Left ventricle myocardium inferior (tissue), 1 donor: Measurements from ENCODE around the gene MT1M. TPM values are rescaled to one million over a fixed set of nuclear protein-coding genes. Genes with fewer than 3 reads are reported as not detected.

Experiments used
- DNase-seq: peaks from one replicate; pipeline ENCODE4 v3.0.0-alpha.2; 2020
- H3K27ac ChIP-seq: fragments of 200-600 bp; replicated peaks from 2 replicates; pipeline ENCODE4 v1.8.0; 2021
- H3K27me3 ChIP-seq: fragments of 200-600 bp; 2 replicates; pipeline ENCODE4 v1.8.0; 2021; ENCODE audit warnings: low read depth
- H3K36me3 ChIP-seq: fragments of 200-600 bp; 2 replicates; pipeline ENCODE4 v1.8.0; 2021
- H3K4me1 ChIP-seq: fragments of 200-600 bp; 2 replicates; pipeline ENCODE4 v1.8.0; 2021
- H3K4me3 ChIP-seq: fragments of 200-600 bp; 2 replicates; pipeline ENCODE4 v1.8.0; 2021; ENCODE audit warnings: mild to moderate bottlenecking, moderate library complexity
- H3K9me3 ChIP-seq: fragments of 200-600 bp; replicated peaks from 2 replicates; pipeline ENCODE4 v1.8.0; 2021
- CTCF ChIP-seq: fragments of 200-600 bp; IDR thresholded peaks from 2 replicates; pipeline ENCODE4 v1.8.0; 2021; ENCODE audit warnings: antibody characterized with exemption, mild to moderate bottlenecking, borderline replicate concordance
- intact Hi-C: fragments of 100-400 bp; cut with micrococcal nuclease; formaldehyde crosslinking; loops from one replicate; pipeline ENCODE4 v1.11.0; 2022
- total RNA-seq: library from RNA; stranded (reverse); fragmentation: NEBNext Ultra II Directional; extraction: Animal tissue kit (Norgen Biotek cat#: 25700); gene quantifications from one replicate; pipeline ENCODE4 v1.2.1, GENCODE V29; 2021
- donor health status: DM: no; HTN: yes; CAD: no; lungs with severe emphysema.

The MT1M gene
- total RNA-seq, 1 donor from 2014 or later, result 3.1 TPM

GRCh38 chr16:56636616-56637413, 4.4 kb downstream of the MT1M start:
- H3K27me3 ChIP-seq, result peaks cover 77% of the 10 kb centered on the region
- no peak for DNase-seq

GRCh38 chr16:56637814-56638750, 5.6 kb downstream of the MT1M start, which contains the start of gene MT1A:
TSS of gene MT1A (plus strand) at chr16:56638666. CDS start at chr16:56638739, 73 bp downstream.
- Histone ChIP-seq H3K27me3 (peaks cover 80% of the 10 kb centered on the region), H3K36me3 (no peaks in the 10 kb centered on the region), H3K4me3 (peak within 1 kb of the TSS; percentile 70), H3K27ac (peak within 1 kb of the TSS; percentile 81), H3K9me3 (no peaks in the 10 kb centered on the region), H3K4me1 (peaks cover 28% of the 10 kb centered on the region)
- TF ChIP-seq CTCF, result no peak
- peak; percentile 83 for DNase-seq
- intact Hi-C loops, result no loop called here

More at GRCh38 chr16:56636616-56637413, 4.4 kb downstream of the MT1M start:
- no peaks in the 10 kb centered on the region for H3K9me3 ChIP-seq
- no peak overlapping the region for H3K4me3 ChIP-seq
- H3K27ac ChIP-seq, result no peak overlapping the region
- H3K4me1 ChIP-seq, result peaks cover 36% of the 10 kb centered on the region
- no peaks in the 10 kb centered on the region for H3K36me3 ChIP-seq
- intact Hi-C loops, result no loop called here
- no peak for TF ChIP-seq CTCF

- DNase-seq, result no peak
- H3K36me3 ChIP-seq, result no peaks in the 10 kb centered on the region
- H3K4me3 ChIP-seq, result peak overlapping the region; percentile 70
- TF ChIP-seq CTCF, result no peak
- peak overlapping the region; percentile 81 for H3K27ac ChIP-seq
- peaks cover 84% of the 10 kb centered on the region for H3K27me3 ChIP-seq
- no peaks in the 10 kb centered on the region for H3K9me3 ChIP-seq
- intact Hi-C loops, result no loop called here
- peaks cover 37% of the 10 kb centered on the region for H3K4me1 ChIP-seq
These were observed 6.6 kb downstream of the MT1M start for GRCh38 chr16:56639045-56639444.

- no peaks in the 10 kb centered on the region for H3K36me3 ChIP-seq
- no peak overlapping the region for H3K4me3 ChIP-seq
- DNase-seq, result no peak
- intact Hi-C loops, result no loop called here
- H3K27me3 ChIP-seq, result peaks cover 84% of the 10 kb centered on the region
- peaks cover 35% of the 10 kb centered on the region for H3K4me1 ChIP-seq
- TF ChIP-seq CTCF, result no peak
- no peak overlapping the region for H3K27ac ChIP-seq
- H3K9me3 ChIP-seq, result no peaks in the 10 kb centered on the region
These were observed 7.6 kb downstream of the MT1M start for GRCh38 chr16:56640076-56640475.

- Histone ChIP-seq H3K27ac (no peak overlapping the region), H3K9me3 (no peaks in the 10 kb centered on the region), H3K4me3 (no peak overlapping the region), H3K27me3 (peaks cover 84% of the 10 kb centered on the region), H3K36me3 (no peaks in the 10 kb centered on the region), H3K4me1 (peaks cover 29% of the 10 kb centered on the region)
- intact Hi-C loops, result no loop called here
- TF ChIP-seq CTCF, result no peak
- DNase-seq, result no peak
These were observed 8.7 kb downstream of the MT1M start for GRCh38 chr16:56641166-56641565.
